ENCODE data around the gene LEP.

GRCh38 chr7:128236924-128237586 lies 4.0 kb upstream of the LEP start:
- TF ChIP-seq CTCF (IDR thresholded peaks at IDR 0.05), result no peak
- TF ChIP-seq POLR2A (IDR thresholded peaks at IDR 0.05), result no peak
